GM04504 (cell line): ENCODE measurements around the gene FAM234A.
A peak's percentile ranks its signal among the peaks of the same experiment; 100 is the strongest.
"Not testable (repeated sequence)": the region's sequence is repeated elsewhere in the genome, so short reads cannot be mapped to it uniquely, and the experiment has no call there.

Experiments used
- DNase-seq: peaks from one replicate; pipeline ENCODE4 v3.0.0-alpha.2; 2012; ENCODE audit warnings: low read depth

FAM234A gene, protein sequence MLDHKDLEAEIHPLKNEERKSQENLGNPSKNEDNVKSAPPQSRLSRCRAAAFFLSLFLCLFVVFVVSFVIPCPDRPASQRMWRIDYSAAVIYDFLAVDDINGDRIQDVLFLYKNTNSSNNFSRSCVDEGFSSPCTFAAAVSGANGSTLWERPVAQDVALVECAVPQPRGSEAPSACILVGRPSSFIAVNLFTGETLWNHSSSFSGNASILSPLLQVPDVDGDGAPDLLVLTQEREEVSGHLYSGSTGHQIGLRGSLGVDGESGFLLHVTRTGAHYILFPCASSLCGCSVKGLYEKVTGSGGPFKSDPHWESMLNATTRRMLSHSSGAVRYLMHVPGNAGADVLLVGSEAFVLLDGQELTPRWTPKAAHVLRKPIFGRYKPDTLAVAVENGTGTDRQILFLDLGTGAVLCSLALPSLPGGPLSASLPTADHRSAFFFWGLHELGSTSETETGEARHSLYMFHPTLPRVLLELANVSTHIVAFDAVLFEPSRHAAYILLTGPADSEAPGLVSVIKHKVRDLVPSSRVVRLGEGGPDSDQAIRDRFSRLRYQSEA

DNA sequence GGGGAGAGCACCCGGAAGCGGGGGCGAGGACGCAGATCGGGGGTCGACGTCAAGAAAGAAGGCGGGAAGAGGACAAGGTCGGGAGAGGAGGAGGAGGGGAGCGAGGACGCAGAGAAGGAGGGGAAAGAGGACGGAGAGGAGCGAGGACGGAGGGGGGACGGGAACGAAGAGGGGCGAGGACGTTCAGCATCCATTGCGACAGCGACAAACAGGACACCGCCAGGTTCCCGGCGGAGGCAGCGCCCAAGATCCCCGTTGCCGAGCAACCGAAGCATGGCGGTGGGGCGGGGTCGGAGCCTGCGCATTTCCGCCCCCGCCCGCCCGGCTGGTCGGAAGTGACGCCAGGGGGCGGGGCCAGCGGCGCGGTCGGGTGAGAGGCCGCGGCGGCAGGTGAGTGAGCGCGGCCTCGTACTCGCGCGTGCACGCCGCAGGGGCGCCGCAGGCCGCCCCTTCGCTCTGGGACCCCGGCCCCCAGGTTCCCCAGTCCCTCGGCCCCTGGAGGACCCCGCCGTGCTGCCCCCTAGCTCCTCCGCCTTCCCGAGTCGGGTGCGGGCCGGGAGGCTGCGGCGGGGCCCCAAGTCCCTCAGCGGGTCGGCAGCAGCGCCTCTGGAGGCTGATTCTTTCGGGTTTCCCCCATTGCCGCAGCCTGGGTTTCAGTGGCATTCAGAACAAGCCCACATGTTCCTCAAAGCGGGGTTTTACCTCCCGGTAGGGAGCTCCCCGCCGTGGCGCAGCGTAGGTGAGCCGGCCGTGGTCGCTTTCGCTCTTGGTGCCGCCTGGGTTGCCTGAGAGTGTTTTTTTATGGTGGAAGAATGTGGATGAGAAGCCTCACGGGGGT lies at the start of gene FAM234A:
TSS of gene FAM234A (plus strand) at position 354 of the 838 bp plus-strand sequence. CDS start 19,593 bp downstream, outside the sequence.
- DNase-seq = peak; percentile 78

DNA sequence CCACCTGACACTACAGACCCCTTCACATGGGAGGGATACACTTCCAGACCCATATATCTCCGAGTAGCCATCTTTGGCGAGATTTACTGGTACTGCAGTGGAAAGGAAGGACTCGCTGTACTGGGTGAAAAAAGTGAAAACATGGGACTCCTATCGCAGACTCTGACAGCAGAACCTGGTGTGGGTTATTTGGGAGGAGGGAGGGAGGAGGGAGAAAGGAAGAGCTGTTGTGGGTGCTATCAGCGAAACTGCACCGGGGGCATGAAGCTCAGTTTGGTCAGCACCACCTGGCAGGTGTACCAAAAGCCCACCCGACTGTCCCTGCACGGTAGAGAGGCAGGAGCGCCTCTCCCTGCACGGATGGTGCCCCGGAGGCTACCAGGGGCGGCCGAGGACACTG lies 49.4 kb upstream of the FAM234A start:
- no peak for DNase-seq

DNA sequence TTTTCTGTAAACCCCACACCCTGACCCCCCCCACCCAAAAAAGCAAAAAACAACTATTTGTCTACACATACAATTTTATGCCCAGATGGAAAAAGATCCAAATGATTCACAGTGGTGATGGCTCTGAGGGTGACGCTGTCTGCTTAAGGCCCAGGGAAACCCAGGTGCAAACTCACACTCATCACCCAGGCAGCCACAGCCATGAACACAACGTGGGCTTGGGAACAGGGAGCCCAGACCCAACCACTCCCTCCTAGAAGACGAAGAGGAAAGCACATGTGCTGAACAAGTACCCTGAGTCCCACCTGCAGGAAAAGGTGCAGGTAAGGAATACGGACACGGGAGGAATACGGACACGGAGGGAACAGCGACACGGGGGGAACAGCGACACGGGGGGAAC lies 48.9 kb upstream of the FAM234A start:
- DNase-seq = no peak

DNA sequence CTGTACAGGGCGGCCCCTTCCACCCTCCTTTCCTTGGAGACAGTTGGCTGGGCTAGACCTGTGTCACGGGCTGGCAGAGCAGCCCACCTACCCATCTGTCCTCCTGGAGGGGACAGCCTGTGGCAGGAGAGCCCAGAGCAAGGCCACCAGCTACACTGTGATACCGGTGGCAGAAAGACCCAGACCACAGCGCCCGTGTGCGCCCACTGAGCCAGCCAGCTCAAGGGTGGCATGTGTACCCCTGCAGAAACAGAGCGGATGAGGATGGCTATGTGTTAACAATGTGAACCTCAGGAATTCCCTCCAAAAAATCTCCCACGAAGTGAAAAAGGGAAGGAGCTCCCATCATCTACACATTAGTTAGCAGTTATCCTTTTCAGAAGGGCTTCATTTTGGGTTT lies 47.3 kb upstream of the FAM234A start:
- DNase-seq = no peak

DNA sequence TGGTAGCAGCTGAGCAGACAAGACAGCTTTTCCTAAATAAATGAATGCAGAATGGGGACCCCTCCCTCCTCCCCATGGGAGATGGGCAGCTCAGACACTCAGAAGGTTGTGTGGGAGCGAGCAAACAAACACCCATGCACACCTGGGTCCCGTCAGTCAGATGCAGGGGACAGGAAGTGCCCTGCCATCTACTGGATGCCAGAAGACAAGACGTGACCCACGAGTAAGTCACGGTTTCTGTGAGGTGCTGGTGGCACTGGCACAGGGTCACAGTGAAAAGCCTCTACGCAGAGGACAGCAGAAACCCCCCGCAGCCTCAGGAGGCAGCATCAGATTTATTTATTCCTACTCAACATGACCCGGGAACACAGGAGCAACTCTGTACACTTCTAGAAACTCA lies 45.9 kb upstream of the FAM234A start:
- no peak for DNase-seq

DNA sequence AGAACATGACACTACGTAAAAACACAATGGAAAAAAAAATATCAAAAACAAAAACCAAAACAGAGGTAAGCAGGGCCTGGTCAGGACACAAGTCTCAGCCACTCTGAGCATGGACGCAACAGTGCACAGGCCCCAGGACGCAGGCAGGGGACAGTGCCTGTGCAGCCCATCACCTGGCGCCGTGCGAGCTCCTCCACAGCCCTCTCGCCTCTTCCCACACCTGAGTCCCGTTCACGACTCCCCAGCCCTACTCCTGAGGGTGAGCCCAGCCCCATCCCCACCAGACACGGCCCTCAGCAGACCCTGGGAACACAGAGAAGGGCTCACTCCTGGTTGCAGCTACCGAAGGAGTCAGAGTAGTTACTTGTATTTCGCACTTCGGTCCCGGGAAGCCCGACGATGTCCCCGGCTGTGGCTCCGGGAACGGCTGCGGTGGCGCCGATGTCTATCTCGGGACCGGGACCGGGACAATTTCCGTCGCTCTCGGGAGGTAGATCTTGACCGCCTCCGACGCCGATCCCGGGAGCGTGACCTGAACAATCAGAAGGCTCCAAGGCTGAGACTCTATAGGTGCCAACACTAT lies 44.9 kb upstream of the FAM234A start:
- no peak for DNase-seq

DNA sequence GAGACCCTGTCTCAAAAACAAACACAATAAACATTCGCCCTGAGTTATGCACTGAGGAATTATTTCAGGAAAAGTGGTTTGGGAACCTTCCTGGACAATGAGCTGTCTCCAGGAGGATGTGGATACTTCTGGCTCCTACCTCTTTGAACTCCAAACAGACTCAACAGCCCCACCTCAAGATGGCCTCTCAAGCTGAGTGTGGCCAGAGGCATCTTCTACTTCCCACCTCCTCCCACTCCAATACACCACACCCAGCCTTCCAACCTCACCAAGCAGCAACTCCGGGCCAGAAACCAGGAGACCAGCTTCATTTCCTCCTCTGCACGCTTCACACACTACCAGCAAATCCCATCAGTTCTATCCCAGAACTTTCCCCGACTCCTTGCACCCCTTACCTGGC lies 42.8 kb upstream of the FAM234A start:
- DNase-seq = no peak

DNA sequence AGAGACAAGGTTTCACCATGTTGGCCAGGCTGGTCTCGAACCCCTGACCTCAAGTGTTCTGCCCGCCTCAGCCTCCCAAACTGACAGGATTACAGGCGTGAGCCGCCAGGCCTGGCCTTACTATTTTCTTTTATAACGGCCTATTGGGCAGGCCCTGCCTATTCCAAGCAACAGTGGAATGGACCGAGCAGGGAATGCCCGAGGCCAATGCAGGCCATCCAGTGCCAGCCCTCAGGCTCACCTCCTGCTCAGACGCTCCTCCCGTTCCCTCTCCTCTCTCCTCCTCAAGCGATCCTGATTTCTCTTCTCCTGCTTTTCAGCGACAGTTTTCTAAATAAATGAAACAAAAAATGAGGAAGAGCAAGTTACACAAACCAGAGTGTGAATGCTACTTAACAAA lies 41.9 kb upstream of the FAM234A start:
- no peak for DNase-seq

DNA sequence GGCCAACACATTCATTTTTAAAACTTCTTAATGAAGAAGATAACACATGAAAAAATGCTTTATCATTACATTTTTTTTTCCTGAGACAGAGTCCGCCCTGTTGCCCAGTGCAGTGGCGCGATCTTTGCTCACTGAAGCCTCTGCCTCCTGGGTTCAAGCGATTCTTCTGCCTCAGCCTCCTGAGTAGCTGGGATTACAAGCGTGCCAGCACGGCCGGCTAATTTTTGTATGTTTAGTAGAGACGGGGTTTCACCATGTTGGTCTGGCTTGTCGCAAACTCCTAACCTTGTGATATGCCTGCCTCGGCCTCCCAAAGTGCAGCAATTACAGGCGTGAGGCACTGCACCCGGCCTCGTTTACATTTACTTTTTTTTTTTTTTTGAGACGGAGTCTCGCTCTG lies 41.2 kb upstream of the FAM234A start:
- no peak for DNase-seq

DNA sequence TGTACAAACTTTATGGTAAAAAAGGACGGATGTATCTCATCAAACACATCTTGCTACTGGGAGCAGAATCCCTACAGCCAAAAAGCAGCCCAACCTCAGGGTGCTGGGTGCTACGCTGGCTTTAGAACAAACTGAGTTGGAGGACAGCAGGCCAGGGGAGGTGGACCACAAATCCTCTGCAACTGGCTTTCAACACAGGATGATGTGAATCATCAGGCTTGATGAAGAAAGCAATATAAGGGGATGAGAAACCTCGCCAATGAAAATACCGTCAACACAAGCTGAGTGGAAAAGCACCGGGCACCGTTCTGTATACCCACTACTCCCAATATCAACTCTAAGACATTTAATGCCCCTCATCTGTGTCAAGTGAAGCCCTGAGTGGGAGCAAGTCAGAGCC lies 40.1 kb upstream of the FAM234A start:
- no peak for DNase-seq

DNA sequence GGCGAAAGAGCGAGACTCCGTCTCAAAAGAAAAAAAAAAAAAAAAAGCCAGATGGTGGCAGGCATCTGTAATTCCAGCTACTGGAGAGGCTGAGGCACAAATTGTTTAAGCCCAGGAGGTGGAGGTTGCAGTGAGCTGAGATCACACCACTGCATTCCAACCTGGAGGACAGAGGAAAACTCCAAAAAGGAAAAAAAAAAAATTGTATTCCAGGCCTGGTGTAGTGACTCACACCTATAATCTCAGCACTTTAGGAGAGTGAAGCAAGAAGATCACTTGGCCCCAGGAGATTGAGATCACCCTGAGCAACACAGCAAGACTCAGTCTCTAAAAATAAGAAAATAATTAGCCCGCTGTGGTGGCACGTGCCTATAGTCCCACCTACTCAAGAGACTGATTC lies 34.2 kb upstream of the FAM234A start:
- peak; percentile 59 for DNase-seq

DNA sequence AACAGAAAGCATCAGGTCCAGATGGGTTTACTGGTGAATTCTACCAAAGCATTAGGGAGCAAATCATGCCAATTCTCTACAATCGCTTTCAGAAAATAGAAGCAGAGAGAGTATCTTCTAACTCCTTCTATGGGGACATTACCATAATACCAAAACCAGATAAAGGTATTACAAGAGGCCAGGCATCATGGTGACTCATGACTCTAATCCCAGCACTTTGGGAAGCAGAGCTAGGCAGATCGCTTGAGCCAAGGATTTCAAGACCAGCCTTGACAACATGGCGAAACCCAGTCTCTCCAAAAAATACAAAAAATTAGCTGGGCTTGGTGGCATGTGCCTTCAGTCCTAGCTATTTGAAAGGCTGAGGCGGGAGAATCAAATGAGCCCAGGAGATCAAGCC lies 31.4 kb upstream of the FAM234A start:
- DNase-seq = no peak

DNA sequence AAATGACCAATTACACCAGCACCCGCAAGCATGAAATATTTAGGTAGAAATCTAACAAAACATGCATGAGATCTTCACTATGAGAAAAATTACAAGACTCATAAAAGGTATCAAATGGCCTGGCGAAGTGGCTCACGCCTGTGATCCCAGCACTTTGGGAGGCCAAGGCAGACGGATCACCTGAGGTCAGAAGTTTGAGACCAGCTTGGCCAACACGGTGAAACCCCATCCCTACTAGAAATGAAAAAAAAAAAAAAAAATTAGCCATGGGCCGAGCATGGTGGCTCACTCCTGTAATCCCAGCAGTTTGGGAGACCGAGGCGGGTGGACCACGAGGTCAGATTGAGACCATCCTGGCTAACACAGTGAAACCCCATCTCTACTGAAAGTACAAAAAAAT lies 30.6 kb upstream of the FAM234A start:
- DNase-seq = not testable (repeated sequence)

DNA sequence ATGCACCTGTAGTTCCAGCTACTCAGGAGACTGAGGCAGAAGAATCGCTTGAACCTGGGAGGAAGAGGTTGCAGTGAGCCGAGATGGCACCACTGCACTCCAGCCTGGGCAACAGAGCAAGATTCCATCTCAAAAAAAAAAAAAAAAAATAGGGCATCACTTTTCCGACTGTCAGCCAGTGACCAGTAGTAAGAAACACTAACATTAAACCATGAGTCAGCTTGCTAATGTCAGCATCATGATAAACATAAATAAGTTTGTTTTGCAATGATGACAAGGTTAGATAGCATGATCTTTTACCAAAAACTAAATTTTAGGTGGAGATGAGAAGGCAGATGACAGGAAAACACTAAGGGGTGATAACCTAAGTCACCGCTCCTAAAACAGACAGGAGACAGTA lies 25.3 kb upstream of the FAM234A start:
- DNase-seq = not testable (repeated sequence)

DNA sequence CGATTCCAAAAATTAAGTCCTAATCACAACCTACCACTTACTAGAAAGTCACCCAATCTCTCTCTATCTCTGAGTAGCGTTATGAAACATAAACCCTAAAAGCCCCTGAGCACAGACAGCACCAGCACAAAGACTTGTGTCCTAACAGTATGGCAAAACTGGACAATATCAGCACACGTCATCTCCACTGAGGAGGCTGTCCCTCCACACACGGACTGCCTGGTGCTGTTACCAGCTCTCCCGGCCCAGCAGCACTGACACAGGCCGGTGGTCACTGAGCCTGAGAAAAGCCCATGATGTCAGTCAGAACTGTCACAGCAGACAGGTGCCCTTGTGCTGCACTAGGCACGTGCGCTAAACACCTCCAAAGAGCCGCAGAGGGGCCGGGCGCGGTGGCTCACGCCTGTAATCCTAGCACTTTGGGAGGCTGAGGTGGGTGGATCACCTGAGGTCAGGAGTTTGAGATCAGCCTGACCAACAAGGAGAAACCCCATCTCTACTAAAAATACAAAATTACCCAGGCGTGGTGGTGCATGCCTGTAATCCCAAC lies 22.9 kb upstream of the FAM234A start:
- not testable (repeated sequence) for DNase-seq

DNA sequence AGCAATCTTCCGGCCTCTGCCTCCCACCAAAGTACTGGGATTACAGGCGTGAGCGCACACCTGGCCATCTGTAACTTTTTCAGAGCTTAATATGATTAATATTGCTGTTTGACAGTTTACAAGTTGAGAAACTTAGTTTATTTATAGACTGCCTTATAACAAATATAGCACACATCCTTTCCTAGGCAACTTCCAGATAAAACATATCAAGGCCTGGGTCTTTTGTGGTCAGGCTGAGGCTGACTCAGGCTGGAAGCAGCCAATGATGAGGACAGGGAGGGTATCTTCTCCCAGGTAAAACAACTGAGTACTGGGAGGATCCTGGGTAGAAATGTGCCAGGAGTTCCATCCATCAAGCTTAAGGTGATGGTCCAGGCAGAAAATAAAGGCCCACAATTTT lies 21.6 kb upstream of the FAM234A start:
- no peak for DNase-seq

DNA sequence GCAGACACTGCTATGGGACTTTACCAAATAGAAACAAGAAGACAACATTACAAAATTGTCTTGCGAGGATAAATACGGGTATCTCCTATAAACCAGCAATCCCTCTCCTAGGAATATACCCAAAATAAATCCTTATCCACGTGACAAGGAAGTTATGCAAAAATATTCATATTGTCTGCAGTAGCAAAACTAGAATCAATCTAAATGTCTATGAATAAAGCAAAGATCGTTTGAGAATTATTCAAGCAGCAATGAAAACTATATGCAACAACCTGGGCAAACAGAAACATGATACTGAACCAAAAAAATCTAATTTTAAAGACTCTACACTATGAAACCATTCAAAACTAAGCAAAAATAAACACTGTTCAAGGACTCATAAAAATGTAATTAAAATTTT lies 14.6 kb upstream of the FAM234A start:
- DNase-seq = no peak

DNA sequence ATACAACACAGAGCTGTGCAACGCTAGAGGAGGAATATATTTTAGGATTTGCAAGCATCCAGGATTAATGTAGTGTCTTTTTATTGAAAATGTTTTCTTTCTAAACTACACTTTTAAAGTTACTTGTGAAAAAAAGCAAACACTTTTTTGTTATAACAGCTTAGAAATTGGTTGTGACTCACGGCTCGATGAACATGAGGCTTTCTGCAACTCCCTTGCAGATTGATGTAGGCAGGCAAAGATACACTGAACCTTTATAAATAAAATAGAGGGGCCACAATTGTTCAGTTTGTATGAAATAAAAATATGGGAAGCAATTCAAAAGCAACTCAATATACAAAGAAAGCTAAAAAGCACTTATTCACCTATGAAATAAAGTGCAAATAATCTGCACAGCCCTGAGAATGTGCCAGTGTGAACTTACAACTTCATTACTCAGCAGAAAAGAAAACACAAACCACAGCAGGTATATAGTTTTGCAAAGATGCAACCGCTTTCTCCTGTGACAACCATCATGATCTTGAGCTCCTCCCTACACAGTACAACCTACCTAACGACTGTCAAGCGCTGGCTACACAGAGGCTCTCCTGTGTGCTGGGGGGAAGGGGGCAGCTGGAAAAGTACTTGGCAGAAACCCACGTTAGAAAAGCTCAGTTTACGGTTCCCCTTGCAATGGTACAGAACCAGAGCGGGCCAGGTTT lies 6.3 kb upstream of the FAM234A start:
- DNase-seq = no peak

DNA sequence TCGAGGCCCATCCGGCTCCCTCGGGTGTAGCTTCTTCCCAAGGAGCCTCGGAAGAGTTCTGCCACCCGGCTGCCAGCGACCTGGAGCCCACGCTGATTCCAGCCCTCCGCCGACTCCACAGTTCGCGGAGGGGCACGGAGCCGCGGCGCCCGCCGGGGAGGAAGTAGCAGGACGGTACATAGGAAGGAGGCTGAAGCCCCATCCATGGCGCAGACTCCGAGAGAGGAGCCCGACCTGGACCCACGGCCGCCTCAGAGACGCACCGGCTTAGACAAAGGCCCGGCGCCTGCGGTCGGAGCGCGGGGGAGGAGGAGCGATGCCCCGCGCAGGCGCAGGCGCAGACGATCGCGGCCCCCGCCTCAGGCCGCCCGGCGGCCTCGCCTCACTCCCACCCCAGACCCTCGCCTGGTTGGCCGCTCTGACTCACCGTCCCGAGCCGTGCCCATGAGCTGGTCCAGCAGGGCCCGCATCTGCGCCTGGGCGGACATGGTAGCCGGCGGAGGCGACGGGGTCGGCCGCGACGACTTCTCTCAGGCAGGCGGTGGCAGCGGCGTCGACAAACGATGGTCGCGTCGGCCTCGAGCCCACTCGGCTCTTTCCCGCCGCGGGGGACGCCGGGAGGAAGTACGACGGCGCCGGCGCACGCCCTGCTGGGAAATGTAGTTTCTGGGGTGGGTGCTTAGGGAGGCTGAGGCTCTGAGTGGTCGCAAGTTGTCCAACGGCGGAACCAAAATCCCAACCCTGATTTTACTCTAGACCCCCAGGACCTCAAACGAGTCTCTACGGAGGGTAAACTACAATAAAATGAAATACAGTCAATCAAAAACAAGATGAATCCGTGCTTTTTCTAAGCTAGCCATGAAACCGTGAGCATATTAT lies 5.5 kb upstream of the FAM234A start, which contains the start of gene LUC7L:
TSS of gene LUC7L (minus strand) at position 598 of the 879 bp plus-strand sequence. CDS start at position 488, 110 bp downstream.
- DNase-seq = peak; percentile 65

DNA sequence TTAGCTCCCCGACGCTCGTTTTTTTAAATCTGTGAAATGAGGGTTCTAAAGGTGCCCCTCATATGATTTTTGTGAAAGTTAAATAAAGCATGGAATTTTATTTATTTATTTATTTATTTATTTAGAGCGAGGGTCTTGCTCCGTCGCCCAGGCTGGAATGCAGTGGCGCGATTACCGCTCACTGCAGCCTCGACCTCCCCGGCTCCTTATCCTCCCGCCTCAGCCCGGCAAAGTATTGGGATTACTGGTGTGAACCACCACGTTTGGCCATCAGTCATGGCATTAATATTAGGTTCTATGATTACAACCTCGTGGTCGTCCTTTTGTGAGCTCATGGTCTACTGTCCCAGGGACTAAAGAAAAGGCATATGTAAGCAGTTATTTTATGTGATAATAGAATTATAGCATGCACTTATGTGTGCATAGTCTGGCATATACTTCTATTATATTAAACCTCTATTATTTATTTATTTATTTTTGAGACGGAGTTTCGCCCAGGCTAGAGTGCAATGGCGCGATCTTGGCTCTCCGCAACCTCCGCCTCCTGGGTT lies 4.8 kb upstream of the FAM234A start:
- DNase-seq = no peak
